Activated T-helper 1 cell treated with anti-CD3 and anti-CD28 coated beads, Interleukin-2, amount 50 U/mL, for 16 hours (primary cell): ENCODE measurements around the gene VSX1.

ENCODE experiments used
- DNase-seq, 2 donors: peaks; one replicate each; pipeline ENCODE4 v3.0.0-alpha.2; 2020; ENCODE audit warnings: low read depth in 1 of 2, low spot score in 1 of 2

The VSX1 gene

DNA sequence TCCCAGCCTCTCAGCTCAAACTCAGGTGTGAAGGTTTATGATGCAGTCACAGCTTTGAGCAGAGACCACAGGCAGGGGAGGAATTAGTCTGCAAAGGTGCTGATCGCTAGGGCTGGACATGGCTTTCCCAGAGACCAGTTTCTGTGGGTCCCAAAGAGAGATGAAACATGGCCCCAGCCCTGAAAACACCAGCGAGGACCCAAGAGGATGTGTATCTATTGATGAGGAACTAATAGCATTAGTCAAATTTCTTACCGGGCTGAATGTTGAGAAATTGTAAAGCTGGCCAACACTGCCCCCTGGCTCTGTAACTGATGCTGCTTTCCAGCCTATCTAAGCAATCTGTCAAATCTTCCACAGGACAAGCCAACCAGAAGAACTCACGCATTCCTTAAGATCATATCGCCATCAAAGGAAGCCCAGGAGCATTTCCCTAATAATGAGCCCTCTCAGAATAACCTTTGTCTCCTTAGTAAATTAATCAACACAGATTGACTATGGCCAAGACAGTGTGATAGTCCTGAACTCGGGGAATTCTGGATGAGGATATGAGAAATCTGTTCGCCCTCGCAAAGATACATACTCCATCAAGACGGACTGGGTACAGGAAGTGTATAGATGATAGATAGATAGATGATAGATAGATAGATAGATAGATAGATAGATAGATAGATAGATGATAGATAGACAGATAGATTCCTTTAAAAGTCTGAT lies 16.2 kb downstream of the VSX1 start:
- DNase-seq = peak; percentile 36 to 47

DNA sequence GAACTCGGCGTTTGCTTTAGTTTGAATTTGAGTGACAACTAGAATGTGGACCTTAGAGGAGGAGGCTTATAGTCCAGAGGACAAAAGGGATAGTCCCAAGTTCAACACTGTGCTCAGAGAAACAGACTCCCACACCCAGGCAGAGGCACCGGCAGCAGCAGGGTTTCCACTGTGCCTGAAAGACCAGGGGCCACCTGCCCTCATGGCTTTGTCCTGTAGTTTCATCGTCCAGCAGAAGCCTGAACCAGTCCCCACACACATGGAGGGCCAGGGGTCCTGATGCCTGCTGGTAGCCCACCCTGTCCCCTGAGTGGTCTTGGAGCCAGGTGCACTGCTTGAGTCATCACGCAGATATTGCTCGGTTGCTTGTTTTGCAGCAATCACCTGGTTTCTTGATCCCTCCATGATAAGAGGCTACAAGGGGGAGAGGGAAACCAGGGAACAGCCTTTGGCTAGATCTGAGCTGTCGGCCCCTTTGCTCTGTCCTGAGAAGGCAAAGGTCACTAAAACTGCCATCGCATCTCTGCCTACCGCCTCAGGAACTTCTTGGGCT lies 16.8 kb downstream of the VSX1 start:
- DNase-seq = no peak

DNA sequence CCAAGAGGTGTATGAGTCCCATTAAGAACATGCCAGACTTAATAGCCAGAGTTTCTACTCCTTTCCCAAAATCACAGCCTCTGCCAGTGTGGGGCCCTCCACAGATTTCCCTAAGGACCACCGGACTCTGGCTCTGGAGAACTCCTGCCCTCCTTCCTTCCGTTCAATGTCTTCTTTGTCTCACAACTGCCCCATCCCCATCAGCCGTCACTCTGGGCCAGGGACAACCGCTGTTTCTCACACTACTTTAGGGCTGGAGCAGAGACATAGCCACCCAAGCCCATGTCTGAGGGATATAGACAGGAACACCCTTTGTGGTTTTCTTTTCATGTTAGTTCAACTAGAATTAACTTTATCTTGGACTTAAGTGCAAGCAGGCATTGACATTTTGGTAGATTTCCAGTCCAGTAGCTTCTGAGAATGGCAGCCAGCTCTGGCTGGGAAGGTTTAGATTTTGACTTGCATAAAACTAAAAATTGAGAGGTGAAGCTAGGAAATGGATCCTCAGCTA lies 17.3 kb downstream of the VSX1 start:
- DNase-seq = no peak

DNA sequence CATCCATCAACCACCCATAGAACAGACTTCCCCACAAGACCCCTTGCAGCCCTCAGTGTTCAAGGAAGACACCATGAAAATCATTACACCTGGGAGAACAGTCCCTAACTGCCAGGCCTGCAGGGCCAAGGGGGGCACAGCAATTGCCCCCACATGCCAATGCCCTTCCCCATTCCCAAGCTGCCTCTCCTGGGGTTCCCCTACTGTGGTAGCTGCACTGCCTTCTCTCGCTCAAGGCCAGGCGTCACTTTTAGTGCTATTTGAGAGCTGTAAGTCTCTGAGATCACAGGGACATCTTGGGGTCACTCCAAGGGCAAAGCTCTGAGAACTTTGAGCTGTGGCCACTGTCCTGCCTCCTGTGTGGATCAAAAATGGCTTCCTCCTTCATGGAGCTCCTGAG lies 18.0 kb downstream of the VSX1 start:
- DNase-seq = no peak

DNA sequence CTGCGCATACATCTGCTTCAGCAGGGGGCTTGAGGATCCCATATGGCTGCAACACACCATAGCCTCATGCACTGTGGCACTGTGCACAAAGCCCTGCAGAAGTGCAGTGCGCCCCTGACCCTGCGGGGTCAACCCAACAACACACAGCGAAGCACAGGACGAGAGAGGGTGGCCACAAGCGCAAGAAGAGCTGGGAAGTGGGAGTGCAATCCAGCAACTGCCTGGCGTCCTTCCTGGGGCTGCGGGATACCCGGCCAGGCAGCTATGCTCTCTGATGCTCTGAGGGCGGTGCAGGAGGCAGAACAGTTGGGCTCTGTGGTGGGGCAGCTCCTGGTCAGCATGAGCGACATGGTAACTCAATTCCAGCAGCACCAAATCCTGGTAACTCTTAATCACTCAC lies 18.4 kb downstream of the VSX1 start:
- DNase-seq = no peak

DNA sequence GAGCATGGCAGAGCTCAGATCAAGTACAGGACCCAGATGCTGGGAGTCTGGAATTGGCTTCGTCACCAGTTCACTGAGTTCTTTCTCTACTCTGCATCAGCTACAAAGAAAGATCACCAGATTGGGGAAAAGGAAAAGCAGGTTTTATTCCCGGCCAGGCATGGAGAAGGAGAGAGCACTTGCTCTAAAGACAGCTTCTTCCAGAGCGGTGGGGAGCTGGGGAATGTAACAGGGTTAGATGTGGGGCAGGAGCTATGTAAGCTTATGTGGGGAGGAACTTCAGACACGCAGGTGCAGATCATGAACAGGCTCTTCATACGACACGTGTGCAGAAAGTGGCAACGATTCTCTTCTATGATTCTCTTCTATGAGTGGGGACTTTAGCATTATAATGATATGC lies 19.1 kb downstream of the VSX1 start:
- DNase-seq = no peak

DNA sequence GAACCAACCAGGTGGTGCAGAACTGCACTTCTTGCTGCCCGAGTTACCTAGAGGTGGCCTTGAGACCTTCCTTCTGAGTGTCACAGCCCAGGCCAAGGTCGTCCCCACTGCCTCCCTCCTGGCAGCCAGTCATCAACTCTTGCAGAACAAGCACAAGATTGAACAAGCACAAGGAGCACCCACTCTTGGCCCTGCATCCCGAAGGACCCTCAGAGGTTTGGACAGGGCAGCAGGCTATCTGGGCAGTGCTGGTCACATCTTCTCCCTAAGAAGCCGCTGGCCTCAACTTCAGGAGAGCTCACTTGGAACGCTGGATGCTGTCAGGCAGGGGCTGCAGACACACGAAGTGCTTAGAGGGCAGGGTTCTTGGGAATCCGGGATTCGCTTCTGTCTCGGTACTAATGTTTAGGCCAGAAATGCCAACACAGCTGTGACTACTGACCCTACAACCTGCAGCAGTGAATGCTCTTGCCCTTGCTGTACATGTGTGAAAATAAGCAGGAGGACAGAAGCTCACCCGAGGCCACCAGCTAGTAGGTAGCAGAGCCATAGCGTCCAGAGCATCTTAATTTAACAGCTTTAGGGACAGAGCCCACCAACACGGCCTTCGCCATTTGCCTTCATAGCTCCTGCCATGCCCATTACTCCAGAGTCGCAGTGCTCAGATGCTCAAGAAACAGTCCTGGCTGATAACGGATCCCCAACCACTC lies 20.0 kb downstream of the VSX1 start:
- DNase-seq = no peak

DNA sequence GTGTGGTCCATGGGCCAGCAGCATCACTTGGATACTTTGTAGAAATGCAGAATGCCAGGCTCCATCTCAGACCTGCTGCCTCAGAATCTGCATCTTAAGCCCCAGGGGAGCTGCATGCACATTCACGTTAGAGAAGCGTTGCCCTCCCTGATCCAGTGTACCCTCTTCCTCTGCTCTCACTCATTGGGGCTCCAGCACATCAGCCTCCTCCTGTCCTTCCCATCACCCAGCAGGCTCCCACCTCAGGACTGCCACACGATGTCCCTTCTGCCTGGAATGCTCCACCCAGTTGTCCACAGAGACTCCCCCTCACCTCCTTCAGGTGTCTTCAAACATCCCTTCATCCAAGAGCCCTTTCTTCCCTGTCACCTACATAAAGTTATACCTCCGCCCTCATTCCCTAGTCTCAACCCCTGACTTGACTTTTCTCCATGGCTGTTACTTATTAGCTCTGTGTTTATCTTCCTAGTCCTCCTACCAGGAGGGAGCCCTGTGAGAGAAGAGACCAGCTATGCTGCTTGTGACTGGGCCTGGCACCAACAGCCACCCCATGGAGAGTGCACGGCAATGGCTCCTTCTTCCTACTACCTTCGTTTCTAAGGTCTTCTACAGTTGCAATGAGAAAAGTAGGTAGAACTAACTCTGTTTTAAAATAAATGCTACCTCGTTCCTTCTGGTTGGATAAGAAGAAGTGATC lies 20.7 kb downstream of the VSX1 start:
- DNase-seq = no peak

DNA sequence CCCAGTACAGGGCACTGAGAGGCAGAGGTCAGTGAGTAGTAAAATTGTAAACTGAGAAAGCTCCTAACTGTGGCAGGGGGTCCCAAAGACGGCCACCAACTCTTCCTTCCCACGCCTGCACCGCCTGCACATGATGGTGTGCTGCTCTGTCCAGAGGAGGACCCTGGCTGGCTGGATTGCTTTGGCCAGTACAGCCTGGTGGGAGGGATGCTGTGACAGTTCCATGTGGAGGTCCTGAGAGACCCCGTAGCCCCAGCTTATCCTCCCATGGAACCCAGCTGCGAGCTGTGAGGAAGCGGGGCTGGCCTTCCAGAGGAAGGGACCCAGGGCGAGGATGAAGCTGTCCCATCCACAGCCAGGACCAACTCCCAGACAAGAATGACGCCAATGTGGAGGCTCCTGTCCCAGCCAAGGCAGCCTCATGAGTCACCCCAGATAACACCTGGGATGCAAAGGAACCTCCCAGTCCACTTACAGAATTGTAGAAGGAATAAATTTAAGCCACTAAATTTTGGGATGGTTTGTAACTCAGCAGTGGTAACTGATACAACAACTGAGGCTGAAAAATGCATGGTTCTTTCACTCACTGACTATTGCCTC lies 22.0 kb downstream of the VSX1 start:
- no peak for DNase-seq

DNA sequence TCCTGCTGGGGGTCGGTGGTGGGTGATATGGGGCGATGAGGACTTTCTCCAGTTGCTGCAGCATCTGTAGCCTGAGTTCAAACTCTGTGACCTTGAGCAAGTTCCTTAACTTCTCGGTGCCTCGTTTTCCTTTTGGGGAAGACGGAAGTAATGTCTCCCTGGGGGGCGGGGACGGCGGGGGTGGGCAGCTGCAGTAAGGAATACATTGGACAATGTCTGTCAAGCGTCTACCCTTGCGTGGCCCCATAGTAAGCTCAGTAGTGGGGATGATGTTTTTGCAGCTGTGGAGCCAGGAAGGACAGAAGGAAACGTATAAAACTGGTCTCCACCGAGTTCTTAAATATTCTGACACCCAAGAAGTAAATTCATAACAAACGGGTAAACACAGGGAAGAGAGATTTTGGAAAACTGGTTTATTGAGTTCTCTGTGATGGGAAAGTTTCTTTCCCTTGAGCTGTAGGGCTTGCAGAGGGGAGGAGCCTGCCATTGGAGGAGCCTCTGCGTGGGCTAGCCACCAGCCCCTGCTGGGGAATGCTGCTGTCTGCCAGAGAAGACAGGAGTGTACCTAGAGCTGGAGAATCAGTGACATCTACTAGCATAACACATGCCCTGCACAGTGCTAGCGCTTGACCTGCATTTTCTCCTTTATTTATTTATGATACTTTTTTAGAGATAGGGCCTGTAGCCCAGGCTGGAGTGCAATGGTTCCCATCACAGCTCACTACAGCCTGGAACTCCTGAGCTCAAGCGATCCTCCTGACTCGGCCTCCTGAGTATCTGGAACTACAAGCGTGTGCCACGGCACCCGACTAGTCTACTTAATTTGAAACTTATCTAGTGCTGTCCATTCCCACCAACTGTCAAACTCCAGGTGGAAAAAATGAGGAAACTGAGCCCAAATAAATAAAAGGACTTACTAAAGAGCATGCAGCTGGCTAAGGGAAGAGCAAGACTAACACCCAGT lies 22.8 kb downstream of the VSX1 start:
- no peak for DNase-seq

DNA sequence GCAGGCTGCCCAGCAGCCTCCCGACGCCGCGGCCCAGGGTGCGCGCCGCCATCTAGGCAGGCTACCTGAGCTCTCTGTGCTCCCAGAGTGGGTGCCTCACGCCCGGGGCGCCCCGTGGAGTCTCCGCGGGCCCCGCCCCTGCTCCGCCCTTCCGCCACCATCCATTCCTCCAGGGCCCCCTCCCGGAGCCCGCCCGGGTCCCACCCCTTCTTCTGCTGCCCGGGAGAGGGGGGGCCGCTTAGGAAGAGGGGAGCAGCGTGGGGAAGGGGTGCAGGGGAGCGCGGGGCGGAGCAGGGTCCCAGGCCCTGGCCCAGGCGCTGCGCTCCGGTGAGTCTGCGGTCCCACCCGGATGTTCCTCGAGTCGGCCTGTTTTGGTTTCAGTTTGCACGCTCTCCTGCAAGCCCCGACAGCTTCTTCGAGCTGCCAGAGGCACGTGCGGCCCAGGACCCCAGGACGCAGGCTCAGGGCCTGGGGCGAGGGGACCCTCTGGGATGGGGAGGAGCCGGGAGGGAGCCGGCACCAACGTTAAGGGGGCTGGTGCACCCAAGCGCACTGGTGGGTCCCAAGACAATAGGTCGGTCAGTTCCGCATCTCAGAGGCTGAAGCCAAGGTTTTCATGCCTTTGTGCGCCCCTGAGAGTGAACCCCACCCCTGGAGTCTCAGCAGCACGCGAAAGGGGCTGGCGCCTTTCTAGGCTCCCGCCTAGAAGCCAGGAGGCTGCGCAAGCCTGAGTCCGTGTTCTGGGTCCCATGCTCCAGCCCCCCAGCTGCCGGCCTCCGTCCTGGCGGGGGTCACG lies 23.7 kb downstream of the VSX1 start, which contains the start of gene ACSS1:
TSS of gene ACSS1 (minus strand) at position 89 of the 796 bp plus-strand sequence. CDS start at position 52, 37 bp downstream.
- peak; percentile 47 to 61 for DNase-seq

DNA sequence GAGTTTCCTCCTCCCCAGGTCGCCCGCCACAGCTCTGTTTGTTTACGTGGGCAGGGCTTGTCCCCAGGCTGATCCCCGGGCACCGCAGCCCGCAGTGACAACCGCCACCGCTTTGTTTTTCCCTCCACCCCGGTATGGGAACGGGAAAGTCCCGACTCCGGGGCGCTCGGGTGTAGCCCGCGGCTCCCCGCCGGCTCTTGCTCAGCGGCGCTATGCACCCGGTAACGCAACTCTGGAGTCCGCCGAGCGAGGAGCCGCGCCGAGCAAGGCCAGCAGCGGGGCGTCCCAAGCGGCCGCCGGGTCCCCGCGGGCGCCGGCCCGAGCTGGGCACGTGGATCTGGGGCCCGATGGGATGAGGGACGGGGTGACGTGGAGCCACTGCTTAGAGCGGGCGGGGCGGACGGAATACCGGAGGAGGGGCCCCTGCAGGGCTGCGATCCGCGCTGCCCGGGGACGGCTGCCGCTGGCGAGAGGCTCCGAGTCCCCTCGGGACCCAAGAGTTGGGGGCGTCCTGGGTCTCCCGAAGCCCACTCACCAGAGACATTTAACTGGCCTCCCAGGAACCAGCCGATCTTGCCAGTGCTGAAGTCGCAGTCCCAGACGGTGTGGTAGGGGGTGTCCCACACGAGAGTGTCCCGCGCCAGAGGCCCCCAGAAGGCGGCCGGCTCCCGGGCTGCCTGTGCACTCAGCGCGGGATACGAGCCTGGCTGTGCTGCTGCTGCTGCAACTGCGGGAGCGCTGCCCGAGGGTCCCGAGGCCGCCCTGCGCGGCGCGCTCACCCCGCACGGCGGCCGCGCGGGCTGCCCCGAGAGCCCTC lies 24.5 kb downstream of the VSX1 start:
- peak; percentile 50 to 70 for DNase-seq

DNA sequence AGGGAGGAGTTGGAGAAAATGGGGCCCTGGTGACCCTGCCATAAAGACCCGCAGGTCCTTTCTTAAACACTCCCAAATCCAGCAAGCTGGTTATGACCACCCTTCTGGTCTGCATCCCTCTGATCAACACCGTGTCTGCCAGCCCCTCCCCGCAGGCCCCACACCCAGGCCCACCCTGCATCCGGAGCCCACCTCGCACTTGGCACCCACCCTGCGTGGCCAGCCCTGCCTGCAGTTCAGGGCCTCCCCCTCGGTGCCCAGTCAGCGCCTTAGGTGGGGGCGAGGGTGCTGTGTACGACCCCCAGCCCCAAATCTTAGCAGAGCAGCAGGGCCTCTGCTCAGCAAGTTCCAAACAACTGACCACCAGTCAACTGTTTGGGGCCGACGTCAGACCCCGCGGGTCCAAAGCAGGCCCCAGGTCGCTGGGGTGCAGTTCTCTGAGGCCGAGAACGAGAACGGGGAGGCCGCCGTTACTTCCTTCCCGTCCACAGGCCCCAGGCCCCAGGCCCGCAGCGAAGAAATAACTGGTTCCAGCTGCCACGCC lies 25.2 kb downstream of the VSX1 start:
- no peak for DNase-seq

DNA sequence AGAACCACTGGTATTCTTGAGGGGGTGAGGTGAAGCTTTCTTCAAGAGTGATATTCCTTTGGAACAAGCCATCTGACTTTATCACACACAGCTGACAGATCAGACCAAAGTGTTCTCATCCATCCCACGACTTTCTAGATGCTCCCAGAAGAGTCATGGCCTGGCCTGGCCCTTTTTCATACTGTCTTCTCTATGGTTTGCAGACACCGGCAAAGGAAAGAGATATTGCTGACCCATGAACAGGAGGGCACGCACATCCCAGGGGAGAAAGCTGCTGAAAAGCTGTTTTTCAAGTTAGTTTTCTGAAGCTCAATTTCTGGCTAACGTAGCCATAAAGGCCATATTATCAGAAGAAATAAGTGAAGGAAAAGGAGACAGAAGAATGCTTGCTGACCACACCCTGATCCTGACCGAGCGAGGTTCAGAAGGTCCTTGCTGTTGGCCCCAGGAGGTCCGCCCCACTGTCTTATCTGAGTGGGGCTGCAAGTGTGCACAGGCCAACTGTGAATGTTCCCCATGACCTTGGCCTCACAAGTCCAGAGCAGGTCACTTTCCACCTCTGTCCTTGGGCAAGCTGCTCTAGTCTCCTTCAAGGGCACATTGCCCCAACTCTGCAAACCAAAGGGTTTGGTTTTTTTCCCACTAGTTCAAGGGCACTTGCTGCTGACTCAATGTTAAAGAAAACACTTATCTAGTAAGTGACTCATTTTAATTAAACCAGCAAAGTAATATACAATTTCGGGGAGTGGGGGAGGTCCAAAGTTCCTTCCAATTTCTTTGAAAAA lies 26.0 kb downstream of the VSX1 start:
- DNase-seq = no peak

DNA sequence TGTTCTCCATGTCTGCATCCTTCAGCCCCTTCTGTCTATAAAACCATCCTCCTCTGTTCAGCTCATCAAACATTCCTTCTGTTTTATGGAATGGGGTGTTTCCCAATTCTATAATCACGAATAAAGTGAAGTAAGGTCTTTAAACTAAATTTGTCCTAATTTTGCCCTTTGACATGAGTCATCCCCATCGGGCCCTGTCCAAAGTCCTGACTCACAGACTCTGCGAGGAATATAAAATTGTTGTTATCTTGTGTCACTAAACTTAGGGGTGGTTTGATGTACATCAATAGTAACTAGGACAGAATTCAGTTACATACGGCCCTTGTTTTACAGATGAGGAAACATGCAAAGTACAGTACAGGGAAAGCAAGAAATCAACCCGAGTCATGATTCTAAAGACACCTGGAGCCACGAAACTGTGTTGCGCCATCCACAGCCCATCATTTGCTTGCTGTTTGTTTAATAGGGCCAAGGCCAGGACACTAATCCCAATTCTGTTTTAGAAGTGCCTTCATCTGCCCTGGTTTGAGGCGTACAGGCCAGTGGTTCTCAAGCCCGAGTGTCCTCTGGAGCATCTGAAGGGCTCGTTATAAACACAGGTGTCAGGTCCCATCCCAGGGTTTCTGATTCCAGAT lies 26.8 kb downstream of the VSX1 start:
- DNase-seq = no peak

DNA sequence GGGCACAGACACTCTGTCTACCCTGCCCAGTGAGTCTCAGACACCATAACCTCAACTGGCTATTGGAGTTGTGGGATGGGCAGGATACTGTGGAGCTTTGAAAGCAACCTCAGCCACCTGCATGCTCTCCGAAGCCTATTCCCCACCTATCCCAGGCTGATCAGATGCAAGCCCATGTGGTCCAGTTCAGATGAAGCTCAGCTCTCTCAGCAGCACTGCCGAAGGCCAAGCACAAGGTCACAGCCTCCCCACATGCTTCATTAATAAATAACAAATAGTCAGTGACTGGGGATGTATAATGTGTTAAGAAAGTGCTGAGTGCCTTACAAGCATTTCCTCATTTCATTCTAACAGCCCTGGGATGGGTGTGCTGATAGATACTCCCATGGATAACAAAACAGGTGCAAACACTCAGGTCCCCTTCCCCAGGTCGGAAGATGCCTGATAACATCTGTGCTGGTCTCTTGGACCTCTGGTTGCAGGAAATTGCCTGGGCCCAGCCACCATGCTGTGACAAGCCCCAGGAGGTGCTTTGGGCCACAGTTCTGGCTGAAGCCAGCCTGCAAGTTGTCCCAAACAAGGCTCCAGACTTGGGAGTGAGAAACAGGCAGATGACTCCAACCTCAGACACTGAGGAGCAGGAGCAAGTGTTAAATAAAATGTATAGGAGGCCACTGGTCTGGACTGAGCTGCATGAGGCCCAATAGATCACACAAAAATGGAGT lies 27.7 kb downstream of the VSX1 start:
- no peak for DNase-seq
